ENCODE measurements around the gene VRK2.

Gene VRK2

GRCh38 chr2:58194458-58194857 lies 147.9 kb downstream of the VRK2 start:
- DNase-seq (ENCODE audit: low spot score) = no peak
- TF ChIP-seq CTCF (IDR thresholded peaks at IDR 0.05; ENCODE audit: extremely low read depth, insufficient read depth, missing control alignments) = no peak
- in situ Hi-C loops (cut with MboI; ENCODE audit: low pct_unique_long_range_greater_than_20kb, low sequenced_read_pairs, unreplicated experiment) = no loop called here

- in situ Hi-C loops (cut with MboI; ENCODE audit: low pct_unique_long_range_greater_than_20kb, low sequenced_read_pairs, unreplicated experiment) = no loop called here
- DNase-seq (ENCODE audit: low spot score) = no peak
- no peak for TF ChIP-seq CTCF (IDR thresholded peaks at IDR 0.05; ENCODE audit: extremely low read depth, insufficient read depth, missing control alignments)
Observed at GRCh38 chr2:58195662-58196061, 149.1 kb downstream of the VRK2 start.

DNA sequence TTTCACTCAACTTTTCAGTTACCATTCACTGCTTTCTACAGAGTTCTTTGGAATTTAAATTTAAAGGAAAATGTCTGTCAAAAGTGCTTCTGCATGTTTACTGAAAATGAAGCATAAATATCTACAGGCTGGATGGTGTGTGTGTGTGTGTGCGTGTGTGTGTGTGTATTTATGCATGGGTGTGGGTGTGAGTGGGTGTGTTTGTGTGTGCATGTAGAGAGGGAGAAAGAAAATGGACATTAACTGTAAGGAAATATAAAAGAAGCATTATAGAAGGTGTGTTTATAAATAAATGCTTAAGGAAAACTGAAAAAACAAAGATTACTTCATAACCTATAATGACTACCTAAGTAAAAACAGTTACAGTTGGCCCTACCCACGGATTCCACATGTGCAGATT lies 151.3 kb downstream of the VRK2 start:
- TF ChIP-seq CTCF (IDR thresholded peaks at IDR 0.05; ENCODE audit: extremely low read depth, insufficient read depth, missing control alignments) = no peak
- in situ Hi-C loops (cut with MboI; ENCODE audit: low pct_unique_long_range_greater_than_20kb, low sequenced_read_pairs, unreplicated experiment) = no loop called here
- DNase-seq (ENCODE audit: low spot score) = no peak

GRCh38 chr2:58202404-58202803 lies 155.8 kb downstream of the VRK2 start:
- no peak for DNase-seq (ENCODE audit: low spot score)
- no peak for TF ChIP-seq CTCF (IDR thresholded peaks at IDR 0.05; ENCODE audit: extremely low read depth, insufficient read depth, missing control alignments)
- in situ Hi-C loops (cut with MboI; ENCODE audit: low pct_unique_long_range_greater_than_20kb, low sequenced_read_pairs, unreplicated experiment) = no loop called here

GRCh38 chr2:58203018-58203417 lies 156.4 kb downstream of the VRK2 start:
- in situ Hi-C loops (cut with MboI; ENCODE audit: low pct_unique_long_range_greater_than_20kb, low sequenced_read_pairs, unreplicated experiment) = no loop called here
- TF ChIP-seq CTCF (IDR thresholded peaks at IDR 0.05; ENCODE audit: extremely low read depth, insufficient read depth, missing control alignments) = no peak

GRCh38 chr2:58204195-58204959 lies 157.8 kb downstream of the VRK2 start:
- DNase-seq (ENCODE audit: low spot score) = no peak
- in situ Hi-C loops (cut with MboI; ENCODE audit: low pct_unique_long_range_greater_than_20kb, low sequenced_read_pairs, unreplicated experiment) = no loop called here
- TF ChIP-seq CTCF (IDR thresholded peaks at IDR 0.05; ENCODE audit: extremely low read depth, insufficient read depth, missing control alignments) = no peak

More at GRCh38 chr2:58203018-58203417, 156.4 kb downstream of the VRK2 start:
- DNase-seq (ENCODE audit: low spot score) = no peak

Measured in GM13977 (cell line).